Activated naive CD8-positive, alpha-beta T cell (primary cell): ENCODE data around the gene CZIB.
"Not testable (repeated sequence)": the region's sequence is repeated elsewhere in the genome, so short reads cannot be mapped to it uniquely, and the experiment has no call there.

ENCODE experiments used
- H3K27ac Mint-ChIP-seq: one replicate; pipeline ENCODE4 v1.8.0; 2021; ENCODE audit warnings: mixed read lengths
- H3K27me3 Mint-ChIP-seq: one replicate; pipeline ENCODE4 v1.8.0; 2021; ENCODE audit warnings: mixed read lengths
- H3K36me3 Mint-ChIP-seq: one replicate; pipeline ENCODE4 v1.8.0; 2021; ENCODE audit warnings: mixed read lengths
- H3K4me1 Mint-ChIP-seq: one replicate; pipeline ENCODE4 v1.8.0; 2021; ENCODE audit warnings: low read depth, mixed read lengths
- H3K4me3 Mint-ChIP-seq: one replicate; pipeline ENCODE4 v1.8.0; 2021; ENCODE audit warnings: mild to moderate bottlenecking, mixed read lengths
- H3K9me3 Mint-ChIP-seq: one replicate; pipeline ENCODE4 v1.8.0; 2021; ENCODE audit warnings: low read depth, mixed read lengths

CZIB gene

GRCh38 chr1:53206735-53207379 lies 13.6 kb downstream of the CZIB start:
- Mint-ChIP-seq H3K27me3 (no peaks in the 10 kb centered on the region), H3K36me3 (peaks cover 43% of the 10 kb centered on the region), H3K4me1 (peaks cover 3% of the 10 kb centered on the region), H3K9me3 (peaks cover 4% of the 10 kb centered on the region), H3K27ac (no peak overlapping the region), H3K4me3 (no peak overlapping the region)

- not testable (repeated sequence) for H3K4me3 Mint-ChIP-seq, H3K9me3 Mint-ChIP-seq, H3K27me3 Mint-ChIP-seq, H3K4me1 Mint-ChIP-seq, H3K27ac Mint-ChIP-seq
- peaks cover 43% of the 10 kb centered on the region for H3K36me3 Mint-ChIP-seq
Measured at GRCh38 chr1:53206083-53206685, 14.2 kb downstream of the CZIB start.

- not testable (repeated sequence) for H3K9me3 Mint-ChIP-seq, H3K27ac Mint-ChIP-seq, H3K4me1 Mint-ChIP-seq
Measured at GRCh38 chr1:53205496-53205895, 14.9 kb downstream of the CZIB start.

GRCh38 chr1:53203466-53203865 lies 17.0 kb downstream of the CZIB start:
- no peak overlapping the region for H3K4me3 Mint-ChIP-seq
- H3K27ac Mint-ChIP-seq, result no peak overlapping the region
- H3K27me3 Mint-ChIP-seq, result no peaks in the 10 kb centered on the region
- peaks cover 4% of the 10 kb centered on the region for H3K9me3 Mint-ChIP-seq
- peaks cover 12% of the 10 kb centered on the region for H3K4me1 Mint-ChIP-seq
- peaks cover 41% of the 10 kb centered on the region for H3K36me3 Mint-ChIP-seq

More at GRCh38 chr1:53205496-53205895, 14.9 kb downstream of the CZIB start:
- H3K36me3 Mint-ChIP-seq, result peaks cover 43% of the 10 kb centered on the region
- not testable (repeated sequence) for H3K27me3 Mint-ChIP-seq, H3K4me3 Mint-ChIP-seq

- Mint-ChIP-seq H3K4me1 (peaks cover 27% of the 10 kb centered on the region), H3K36me3 (peaks cover 8% of the 10 kb centered on the region), H3K4me3 (peak overlapping the region; percentile 97), H3K9me3 (no peaks in the 10 kb centered on the region), H3K27ac (peak overlapping the region; percentile 97), H3K27me3 (no peaks in the 10 kb centered on the region)
Measured at GRCh38 chr1:53198241-53198651, 22.2 kb downstream of the CZIB start.

- Mint-ChIP-seq H3K4me1 (peaks cover 27% of the 10 kb centered on the region), H3K9me3 (no peaks in the 10 kb centered on the region), H3K4me3 (peak overlapping the region; percentile 97), H3K27ac (peak overlapping the region; percentile 97), H3K36me3 (peaks cover 2% of the 10 kb centered on the region), H3K27me3 (no peaks in the 10 kb centered on the region)
Measured at GRCh38 chr1:53197291-53198200, 22.9 kb downstream of the CZIB start.

GRCh38 chr1:53196485-53197290 lies 23.7 kb downstream of the CZIB start, which contains the start of gene CPT2:
CPT2 (plus strand) TSS chr1:53196824; CDS start chr1:53196944, 120 bp downstream.
- H3K4me1 Mint-ChIP-seq, result peaks cover 27% of the 10 kb centered on the region
- no peaks in the 10 kb centered on the region for H3K36me3 Mint-ChIP-seq
- H3K4me3 Mint-ChIP-seq, result peak within 1 kb of the TSS; percentile 97
- no peaks in the 10 kb centered on the region for H3K9me3 Mint-ChIP-seq
- H3K27ac Mint-ChIP-seq, result peak within 1 kb of the TSS; percentile 97
- no peaks in the 10 kb centered on the region for H3K27me3 Mint-ChIP-seq

- Mint-ChIP-seq H3K4me1 (peaks cover 27% of the 10 kb centered on the region), H3K9me3 (no peaks in the 10 kb centered on the region), H3K36me3 (no peaks in the 10 kb centered on the region)
Measured at GRCh38 chr1:53196017-53196484, 24.4 kb downstream of the CZIB start.

GRCh38 chr1:53195246-53196016 lies 25.0 kb downstream of the CZIB start:
- no peaks in the 10 kb centered on the region for H3K27me3 Mint-ChIP-seq
- H3K36me3 Mint-ChIP-seq, result no peaks in the 10 kb centered on the region
- H3K27ac Mint-ChIP-seq, result no peak overlapping the region
- no peaks in the 10 kb centered on the region for H3K9me3 Mint-ChIP-seq
- H3K4me3 Mint-ChIP-seq, result no peak overlapping the region
- H3K4me1 Mint-ChIP-seq, result peaks cover 27% of the 10 kb centered on the region

More at GRCh38 chr1:53196017-53196484, 24.4 kb downstream of the CZIB start:
- Mint-ChIP-seq H3K4me3 (peak overlapping the region; percentile 82), H3K27me3 (no peaks in the 10 kb centered on the region), H3K27ac (peak overlapping the region; percentile 92)

GRCh38 chr1:53190210-53190611 lies 30.2 kb downstream of the CZIB start:
- Mint-ChIP-seq H3K9me3 (no peaks in the 10 kb centered on the region), H3K4me3 (no peak overlapping the region), H3K27me3 (no peaks in the 10 kb centered on the region), H3K36me3 (no peaks in the 10 kb centered on the region), H3K4me1 (no peaks in the 10 kb centered on the region), H3K27ac (no peak overlapping the region)

- Mint-ChIP-seq H3K27me3 (no peaks in the 10 kb centered on the region), H3K4me3 (no peak overlapping the region), H3K36me3 (no peaks in the 10 kb centered on the region), H3K27ac (no peak overlapping the region), H3K9me3 (no peaks in the 10 kb centered on the region), H3K4me1 (no peaks in the 10 kb centered on the region)
Measured at GRCh38 chr1:53189061-53189460, 31.4 kb downstream of the CZIB start.

GRCh38 chr1:53188099-53188498 lies 32.3 kb downstream of the CZIB start:
- Mint-ChIP-seq H3K27ac (no peak overlapping the region), H3K27me3 (no peaks in the 10 kb centered on the region), H3K4me1 (no peaks in the 10 kb centered on the region), H3K4me3 (no peak overlapping the region), H3K36me3 (no peaks in the 10 kb centered on the region), H3K9me3 (no peaks in the 10 kb centered on the region)

- Mint-ChIP-seq H3K4me1 (no peaks in the 10 kb centered on the region), H3K27me3 (no peaks in the 10 kb centered on the region), H3K27ac (no peak overlapping the region), H3K36me3 (no peaks in the 10 kb centered on the region), H3K4me3 (no peak overlapping the region), H3K9me3 (no peaks in the 10 kb centered on the region)
Measured at GRCh38 chr1:53187401-53187800, 33.0 kb downstream of the CZIB start.

- H3K27me3 Mint-ChIP-seq, result no peaks in the 10 kb centered on the region
- no peak overlapping the region for H3K27ac Mint-ChIP-seq
- no peaks in the 10 kb centered on the region for H3K9me3 Mint-ChIP-seq
Measured at GRCh38 chr1:53186533-53186932, 33.9 kb downstream of the CZIB start.

More at GRCh38 chr1:53186533-53186932, 33.9 kb downstream of the CZIB start:
- H3K4me1 Mint-ChIP-seq, result no peaks in the 10 kb centered on the region
- no peak overlapping the region for H3K4me3 Mint-ChIP-seq
- no peaks in the 10 kb centered on the region for H3K36me3 Mint-ChIP-seq
